Thyroid gland (tissue), 4 donors: ENCODE data around the gene KIR3DL2. TPM values are rescaled to one million over a fixed set of nuclear protein-coding genes. Genes with fewer than 3 reads are reported as not detected.
"Not testable (repeated sequence)": the region's sequence is repeated elsewhere in the genome, so short reads cannot be mapped to it uniquely, and the experiment has no call there.

Experiments
- DNase-seq, 2 donors: peaks; one replicate each; pipeline ENCODE4 v3.0.0-alpha.2; 2019
- H3K27ac ChIP-seq, 3 donors: fragments of 200-600 bp; sonication (generic); 1 replicate in 2 of 3; 2 replicates in 1 of 3; pipeline ENCODE4 v1.5.1; 2016 to 2019; ENCODE audit warnings: mild to moderate bottlenecking in 1 of 3, moderate library complexity in 1 of 3
- H3K27me3 ChIP-seq: fragments of 200-600 bp; sonication (generic); one replicate; pipeline ENCODE4 v1.5.1; 2019
- H3K36me3 ChIP-seq, 2 donors: fragments of 200-600 bp; sonication (generic); one replicate each; pipeline ENCODE4 v1.5.1; 2016 to 2019
- H3K4me1 ChIP-seq, 2 donors: fragments of 200-600 bp; sonication (generic); one replicate each; pipeline ENCODE4 v1.5.1; 2017 to 2019
- H3K4me3 ChIP-seq, 3 donors: fragments of 200-600 bp; sonication (generic); replicated peaks in 1 of 3; 1 replicate in 2 of 3; 2 replicates in 1 of 3; pipeline ENCODE4 v1.5.1; 2016; ENCODE audit warnings: mild to moderate bottlenecking in 1 of 3
- H3K9me3 ChIP-seq: fragments of 200-600 bp; sonication (generic); one replicate; pipeline ENCODE4 v1.5.1; 2017
- CTCF ChIP-seq, 6 experiments: fragments of 200-600 bp in 3 of 6; fragments of 450-650 bp in 3 of 6; sonication (generic) in 3 of 6; IDR thresholded peaks; one replicate each; pipeline ENCODE4 v1.5.1; 2016 to 2019; ENCODE audit warnings: antibody characterized with exemption in 6 of 6, mild to moderate bottlenecking in 2 of 6, inconsistent platforms in 1 of 6, moderate library complexity in 1 of 6
- POLR2A ChIP-seq, 2 donors: fragments of 450-650 bp; IDR thresholded peaks; one replicate each; pipeline ENCODE4 v1.6.1; 2017; ENCODE audit warnings: antibody characterized with exemption in 2 of 2, mild to moderate bottlenecking in 2 of 2, moderate library complexity in 1 of 2
- WGBS, 2 donors: methylation state at CpG; one replicate each; pipeline ENCODE4 v1.1.5; 2017; 5-methylcytosine and 5-hydroxymethylcytosine counted together
- intact Hi-C: fragments of 100-400 bp; cut with DNase I; formaldehyde crosslinking; loops from one replicate; pipeline ENCODE4 v1.15.1; 2023
- total RNA-seq, 4 donors: library from RNA; depleted of rRNA; stranded (reverse); fragments of >200 nt; gene quantifications; one replicate each; pipeline ENCODE4 v1.2.3, GENCODE V29; 2016

Gene KIR3DL2
- total RNA-seq, result not detected

GRCh38 chr19:54850061-54850640 lies at the start of gene KIR3DL2:
Gene KIR3DL2, plus strand, starts transcription at chr19:54850443. Its CDS starts 33 bp downstream, at chr19:54850476.
- H3K27ac ChIP-seq, DNase-seq, H3K9me3 ChIP-seq, H3K27me3 ChIP-seq, H3K36me3 ChIP-seq, intact Hi-C loops, H3K4me1 ChIP-seq, H3K4me3 ChIP-seq: not testable (repeated sequence)
- WGBS, 2 donors, result 84 to 89% methylated on average over 16 of the region's 16 CpGs

GRCh38 chr19:54803410-54803809 lies 46.8 kb upstream of the KIR3DL2 start, which contains the start of gene KIR2DL4:
Gene KIR2DL4, plus strand, starts transcription at chr19:54803610. Its CDS starts 42 bp downstream, at chr19:54803652.
- no peak for DNase-seq
- H3K9me3 ChIP-seq, result no peaks in the 10 kb centered on the region
- no peak for TF ChIP-seq CTCF (IDR thresholded peaks at IDR 0.05)
- TF ChIP-seq POLR2A (IDR thresholded peaks at IDR 0.05), result no peak
- no peaks in the 10 kb centered on the region for H3K27me3 ChIP-seq
- 89 to 93% methylated on average over 10 of the region's 10 CpGs for WGBS, 2 donors
- intact Hi-C loops, result no loop called here
- no peak within 1 kb of the TSS for H3K4me3 ChIP-seq
- H3K27ac ChIP-seq, result no peak within 1 kb of the TSS
- H3K36me3 ChIP-seq, result no peaks in the 10 kb centered on the region
- H3K4me1 ChIP-seq, result no peaks in the 10 kb centered on the region

- H3K4me3 ChIP-seq, result no peak overlapping the region
- H3K27ac ChIP-seq, result no peak overlapping the region
- 51 to 54% methylated on average over 5 of the region's 5 CpGs for WGBS, 2 donors
- no peak for TF ChIP-seq CTCF (IDR thresholded peaks at IDR 0.05)
- no peak for TF ChIP-seq POLR2A (IDR thresholded peaks at IDR 0.05)
- no peaks in the 10 kb centered on the region for H3K27me3 ChIP-seq
- no peak for DNase-seq
- H3K9me3 ChIP-seq, result no peaks in the 10 kb centered on the region
- intact Hi-C loops, result no loop called here
- H3K36me3 ChIP-seq, result no peaks in the 10 kb centered on the region
- H3K4me1 ChIP-seq, result no peaks in the 10 kb centered on the region
Observed at GRCh38 chr19:54804101-54804500, 46.1 kb upstream of the KIR3DL2 start.

GRCh38 chr19:54804571-54804970 lies 45.7 kb upstream of the KIR3DL2 start:
- no peak for TF ChIP-seq POLR2A (IDR thresholded peaks at IDR 0.05)
- H3K36me3 ChIP-seq, result no peaks in the 10 kb centered on the region
- no peak overlapping the region for H3K4me3 ChIP-seq
- no peaks in the 10 kb centered on the region for H3K4me1 ChIP-seq
- H3K27ac ChIP-seq, result no peak overlapping the region
- no peak for DNase-seq
- H3K27me3 ChIP-seq, result no peaks in the 10 kb centered on the region
- no peaks in the 10 kb centered on the region for H3K9me3 ChIP-seq
- WGBS, 2 donors, result 88 to 91% methylated on average over 10 of the region's 10 CpGs
- intact Hi-C loops, result no loop called here

GRCh38 chr19:54805665-54806515 lies 44.4 kb upstream of the KIR3DL2 start:
- H3K27me3 ChIP-seq, result no peaks in the 10 kb centered on the region
- DNase-seq, result no peak
- no peaks in the 10 kb centered on the region for H3K9me3 ChIP-seq
- intact Hi-C loops, result no loop called here
- TF ChIP-seq CTCF (IDR thresholded peaks at IDR 0.05), result no peak
- no peak for TF ChIP-seq POLR2A (IDR thresholded peaks at IDR 0.05)
- H3K27ac ChIP-seq, result no peak overlapping the region
- no peak overlapping the region for H3K4me3 ChIP-seq
- 80 to 82% methylated on average over 13 to 14 of the region's 14 CpGs for WGBS, 2 donors
- no peaks in the 10 kb centered on the region for H3K36me3 ChIP-seq
- no peaks in the 10 kb centered on the region for H3K4me1 ChIP-seq

GRCh38 chr19:54806516-54806838 lies 43.8 kb upstream of the KIR3DL2 start:
- 66 to 73% methylated on average over 2 of the region's 2 CpGs for WGBS, 2 donors
- intact Hi-C loops, result no loop called here
- Histone ChIP-seq H3K4me3 (no peak overlapping the region), H3K36me3 (no peaks in the 10 kb centered on the region), H3K27ac (no peak overlapping the region), H3K4me1 (no peaks in the 10 kb centered on the region), H3K27me3 (no peaks in the 10 kb centered on the region), H3K9me3 (no peaks in the 10 kb centered on the region)
- no peak for TF ChIP-seq CTCF (IDR thresholded peaks at IDR 0.05)
- no peak for TF ChIP-seq POLR2A (IDR thresholded peaks at IDR 0.05)
- DNase-seq, result no peak

GRCh38 chr19:54814571-54814970 lies 35.7 kb upstream of the KIR3DL2 start:
- intact Hi-C loops, H3K36me3 ChIP-seq, H3K4me3 ChIP-seq, H3K27ac ChIP-seq, DNase-seq, H3K4me1 ChIP-seq, H3K9me3 ChIP-seq, H3K27me3 ChIP-seq: not testable (repeated sequence)
- 74 to 76% methylated on average over 3 of the region's 3 CpGs for WGBS, 2 donors

GRCh38 chr19:54816251-54816650 lies 34.0 kb upstream of the KIR3DL2 start, which contains the start of gene KIR3DL1:
Gene KIR3DL1, plus strand, starts transcription at chr19:54816468.
- H3K27me3 ChIP-seq, H3K9me3 ChIP-seq, DNase-seq, H3K27ac ChIP-seq, H3K4me3 ChIP-seq, intact Hi-C loops, H3K36me3 ChIP-seq, H3K4me1 ChIP-seq: not testable (repeated sequence)
- 87 to 88% methylated on average over 15 to 17 of the region's 17 CpGs for WGBS, 2 donors
